OCI-LY7 (cell line): ENCODE measurements around the gene CPT2. TPM values are rescaled to one million over a fixed set of nuclear protein-coding genes. Genes with fewer than 3 reads are reported as not detected.

Source experiments
- BruUV-seq: library from RNA; stranded (reverse); fragments of 400-500 nt; replicated peaks from 2 replicates; lab custom pipeline; 2021; lab: Mats Ljungman, UMichigan
- CTCF ChIA-PET: fragments of 300-600 bp; sonication (Branson Sonifier 250); formaldehyde crosslinking; loops from one replicate; lab custom pipeline; 2022; ENCODE audit warnings: antibody characterized with exemption; ENCODE audit not compliant: unreplicated experiment; lab: Charles Lee
- POLR2A ChIA-PET: fragments of 300-600 bp; sonication (Branson Sonifier 250); formaldehyde crosslinking; loops from one replicate; lab custom pipeline; 2022; ENCODE audit warnings: antibody characterized with exemption; lab: Charles Lee
- DNase-seq: peaks from one replicate; pipeline ENCODE4 v3.0.0-alpha.2; 2015; ENCODE audit warnings: low spot score
- H2AFZ ChIP-seq: fragments of 200-600 bp; sonication (generic), shearing (Covaris generic); 2 replicates; pipeline ENCODE4 v1.6.1; 2014; ENCODE audit warnings: mild to moderate bottlenecking, antibody characterized with exemption, low read length, moderate library complexity
- H3K27ac ChIP-seq: fragments of 200-600 bp; sonication (generic); 2 replicates; pipeline ENCODE4 v1.5.1; 2014; ENCODE audit warnings: mixed run types, low read depth, mild to moderate bottlenecking, moderate library complexity, low read length, inconsistent platforms; ENCODE audit not compliant: poor library complexity, severe bottlenecking
- H3K36me3 ChIP-seq: fragments of 200-600 bp; sonication (generic); 2 replicates; pipeline ENCODE4 v1.6.1; 2014; ENCODE audit warnings: mild to moderate bottlenecking, antibody characterized with exemption, low read length, moderate library complexity, mixed read lengths; ENCODE audit not compliant: insufficient read depth
- H3K4me1 ChIP-seq: fragments of 200-600 bp; sonication (generic); 2 replicates; pipeline ENCODE4 v1.5.1; 2014; ENCODE audit warnings: mild to moderate bottlenecking, low read length; ENCODE audit not compliant: insufficient read depth, poor library complexity, severe bottlenecking
- H3K4me2 ChIP-seq: fragments of 200-600 bp; sonication (generic); 2 replicates; pipeline ENCODE4 v1.6.1; 2014; ENCODE audit warnings: mild to moderate bottlenecking, low read length
- H3K4me3 ChIP-seq: fragments of 200-600 bp; sonication (generic); 2 replicates; pipeline ENCODE4 v1.5.1; 2014; ENCODE audit warnings: mild to moderate bottlenecking, low read depth, low read length; ENCODE audit not compliant: poor library complexity, severe bottlenecking
- H3K79me2 ChIP-seq: fragments of 200-600 bp; sonication (generic); 2 replicates; pipeline ENCODE4 v1.6.1; 2016; ENCODE audit warnings: low read depth, mild to moderate bottlenecking, low read length, moderate library complexity, mixed read lengths; ENCODE audit not compliant: insufficient read depth
- H3K9me2 ChIP-seq: fragments of 200-600 bp; sonication (generic); 2 replicates; pipeline ENCODE4 v1.6.1; 2016; ENCODE audit warnings: mild to moderate bottlenecking, low read length, mixed read lengths; ENCODE audit not compliant: insufficient read depth
- H3K9me3 ChIP-seq: fragments of 200-600 bp; sonication (generic); 2 replicates; pipeline ENCODE4 v1.6.1; 2014; ENCODE audit warnings: mild to moderate bottlenecking, mixed run types, low read length, mixed read lengths
- H4K20me1 ChIP-seq: fragments of 200-600 bp; sonication (generic); 2 replicates; pipeline ENCODE4 v1.6.1; 2014; ENCODE audit warnings: mild to moderate bottlenecking, antibody characterized with exemption, low read length, moderate library complexity, mixed read lengths; ENCODE audit not compliant: insufficient read depth
- EZH2phosphoT487 ChIP-seq: fragments of 200-600 bp; sonication (generic); IDR thresholded peaks from 2 replicates; pipeline ENCODE4 v1.6.1; 2018; ENCODE audit warnings: low read depth, borderline replicate concordance, mild to moderate bottlenecking, mixed run types, antibody characterized with exemption, low read length, moderate library complexity, mixed read lengths
- intact Hi-C: fragments of 100-400 bp; cut with micrococcal nuclease; formaldehyde crosslinking; loops from one replicate; pipeline ENCODE4 v1.10.0; 2022; ENCODE audit not compliant: unreplicated experiment
- total RNA-seq, 2 experiments: library from RNA; depleted of rRNA in 1 of 2; stranded (reverse); fragments of >200 nt in 1 of 2; shearing (Covaris generic) in 1 of 2; gene quantifications; 2 replicates each; pipeline ENCODE4 v1.2.3, GENCODE V29; 2014 to 2022
- TF ChIP-seq, protein P1 (sequence below): fragments of 200-600 bp; sonication (generic); conservative IDR thresholded peaks from 2 replicates; pipeline ENCODE4 v1.5.1; 2014; ENCODE audit warnings: mild to moderate bottlenecking, antibody characterized with exemption, low read length, moderate library complexity, mixed read lengths

Gene CPT2
- total RNA-seq, 2 experiments from 2014 or later: 19.9 to 26.6 TPM

- TF ChIP-seq, protein P1, sequence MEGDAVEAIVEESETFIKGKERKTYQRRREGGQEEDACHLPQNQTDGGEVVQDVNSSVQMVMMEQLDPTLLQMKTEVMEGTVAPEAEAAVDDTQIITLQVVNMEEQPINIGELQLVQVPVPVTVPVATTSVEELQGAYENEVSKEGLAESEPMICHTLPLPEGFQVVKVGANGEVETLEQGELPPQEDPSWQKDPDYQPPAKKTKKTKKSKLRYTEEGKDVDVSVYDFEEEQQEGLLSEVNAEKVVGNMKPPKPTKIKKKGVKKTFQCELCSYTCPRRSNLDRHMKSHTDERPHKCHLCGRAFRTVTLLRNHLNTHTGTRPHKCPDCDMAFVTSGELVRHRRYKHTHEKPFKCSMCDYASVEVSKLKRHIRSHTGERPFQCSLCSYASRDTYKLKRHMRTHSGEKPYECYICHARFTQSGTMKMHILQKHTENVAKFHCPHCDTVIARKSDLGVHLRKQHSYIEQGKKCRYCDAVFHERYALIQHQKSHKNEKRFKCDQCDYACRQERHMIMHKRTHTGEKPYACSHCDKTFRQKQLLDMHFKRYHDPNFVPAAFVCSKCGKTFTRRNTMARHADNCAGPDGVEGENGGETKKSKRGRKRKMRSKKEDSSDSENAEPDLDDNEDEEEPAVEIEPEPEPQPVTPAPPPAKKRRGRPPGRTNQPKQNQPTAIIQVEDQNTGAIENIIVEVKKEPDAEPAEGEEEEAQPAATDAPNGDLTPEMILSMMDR: no peak
- TF ChIP-seq EZH2phosphoT487: no peak
- no peak overlapping the region for H3K4me2 ChIP-seq
- peaks cover 22% of the 10 kb centered on the region for H3K4me1 ChIP-seq
- no peaks in the 10 kb centered on the region for H4K20me1 ChIP-seq
- POLR2A ChIA-PET: no interaction called here
- no peak overlapping the region for H3K27ac ChIP-seq
- intact Hi-C loops: no loop called here
- H2AFZ ChIP-seq: no peak overlapping the region
- H3K9me3 ChIP-seq: no peaks in the 10 kb centered on the region
- H3K36me3 ChIP-seq: no peaks in the 10 kb centered on the region
- no peak overlapping the region for H3K4me3 ChIP-seq
- BruUV-seq: no TSS peak
- no peaks in the 10 kb centered on the region for H3K9me2 ChIP-seq
- no peak for DNase-seq
- CTCF ChIA-PET: no interaction called here
- H3K79me2 ChIP-seq: no peaks in the 10 kb centered on the region
Measured at GRCh38 chr1:53174971-53175913, 21.4 kb upstream of the CPT2 start.

GRCh38 chr1:53176452-53177208, 20.0 kb upstream of the CPT2 start:
- no TSS peak for BruUV-seq
- TF ChIP-seq, protein P1: no peak
- TF ChIP-seq EZH2phosphoT487: no peak
- CTCF ChIA-PET: no interaction called here
- Histone ChIP-seq H3K36me3 (no peaks in the 10 kb centered on the region), H4K20me1 (no peaks in the 10 kb centered on the region), H3K4me2 (no peak overlapping the region), H2AFZ (no peak overlapping the region), H3K4me3 (no peak overlapping the region), H3K79me2 (no peaks in the 10 kb centered on the region), H3K4me1 (peaks cover 22% of the 10 kb centered on the region), H3K9me2 (no peaks in the 10 kb centered on the region), H3K9me3 (no peaks in the 10 kb centered on the region), H3K27ac (no peak overlapping the region)
- POLR2A ChIA-PET: no interaction called here
- intact Hi-C loops: no loop called here
- DNase-seq: no peak
